Peyer's patch (tissue), 4 donors: Measurements from ENCODE around the gene TRMT1L.
"Not testable (repeated sequence)": the region's sequence is repeated elsewhere in the genome, so short reads cannot be mapped to it uniquely, and the experiment has no call there.

ENCODE experiments used
- POLR2A ChIP-seq, 2 donors: fragments of 450-650 bp; IDR thresholded peaks; one replicate each; pipeline ENCODE4 v1.5.1; 2017; ENCODE audit warnings: antibody characterized with exemption in 2 of 2, mild to moderate bottlenecking in 2 of 2, moderate library complexity in 2 of 2
- TF ChIP-seq, protein P1 (sequence below), 6 experiments: fragments of 450-650 bp in 4 of 6; fragments of 200-600 bp in 2 of 6; sonication (generic) in 1 of 6; IDR thresholded peaks; one replicate each; pipeline ENCODE4 v1.5.1; 2017 to 2019; ENCODE audit warnings: antibody characterized with exemption in 6 of 6, mild to moderate bottlenecking in 3 of 6, moderate library complexity in 1 of 6

GRCh38 chr1:185198712-185199111, 42.0 kb upstream of the TRMT1L start:
- TF ChIP-seq, protein P1, sequence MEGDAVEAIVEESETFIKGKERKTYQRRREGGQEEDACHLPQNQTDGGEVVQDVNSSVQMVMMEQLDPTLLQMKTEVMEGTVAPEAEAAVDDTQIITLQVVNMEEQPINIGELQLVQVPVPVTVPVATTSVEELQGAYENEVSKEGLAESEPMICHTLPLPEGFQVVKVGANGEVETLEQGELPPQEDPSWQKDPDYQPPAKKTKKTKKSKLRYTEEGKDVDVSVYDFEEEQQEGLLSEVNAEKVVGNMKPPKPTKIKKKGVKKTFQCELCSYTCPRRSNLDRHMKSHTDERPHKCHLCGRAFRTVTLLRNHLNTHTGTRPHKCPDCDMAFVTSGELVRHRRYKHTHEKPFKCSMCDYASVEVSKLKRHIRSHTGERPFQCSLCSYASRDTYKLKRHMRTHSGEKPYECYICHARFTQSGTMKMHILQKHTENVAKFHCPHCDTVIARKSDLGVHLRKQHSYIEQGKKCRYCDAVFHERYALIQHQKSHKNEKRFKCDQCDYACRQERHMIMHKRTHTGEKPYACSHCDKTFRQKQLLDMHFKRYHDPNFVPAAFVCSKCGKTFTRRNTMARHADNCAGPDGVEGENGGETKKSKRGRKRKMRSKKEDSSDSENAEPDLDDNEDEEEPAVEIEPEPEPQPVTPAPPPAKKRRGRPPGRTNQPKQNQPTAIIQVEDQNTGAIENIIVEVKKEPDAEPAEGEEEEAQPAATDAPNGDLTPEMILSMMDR (IDR thresholded peaks at IDR 0.05) = not testable (repeated sequence)
- not testable (repeated sequence) for TF ChIP-seq POLR2A (IDR thresholded peaks at IDR 0.05)
